Keratinocyte (primary cell): Measurements from ENCODE around the gene CLPTM1L. TPM values are rescaled to one million over a fixed set of nuclear protein-coding genes. Genes with fewer than 3 reads are reported as not detected.
"Not testable (repeated sequence)": the region's sequence is repeated elsewhere in the genome, so short reads cannot be mapped to it uniquely, and the experiment has no call there.

ENCODE experiments used
- DNase-seq: peaks from one replicate; pipeline ENCODE4 v3.0.0-alpha.2; 2011; ENCODE audit warnings: low read depth, missing footprints, low spot score
- FAIRE-seq: peaks from 2 replicates; lab custom pipeline; 2011; peaks lifted over from hg19 to GRCh38; lab: Jason Lieb, UNC
- H2AFZ ChIP-seq: 2 replicates; pipeline ENCODE4 v1.6.0; 2012; ENCODE audit warnings: low read length, control low read depth, inconsistent platforms; ENCODE audit not compliant: control insufficient read depth
- H3K27ac ChIP-seq: 2 replicates; pipeline ENCODE4 v1.5.1; 2011; ENCODE audit warnings: low read length; ENCODE audit not compliant: control insufficient read depth, insufficient read depth
- H3K27me3 ChIP-seq: 3 replicates; pipeline ENCODE4 v1.6.0; 2011; ENCODE audit warnings: low read length; ENCODE audit not compliant: control insufficient read depth, insufficient read depth; ENCODE audit errors: extremely low read depth
- H3K36me3 ChIP-seq, 2 experiments: 2 replicates in 1 of 2; 3 replicates in 1 of 2; pipeline ENCODE4 v1.5.1; 2011; ENCODE audit warnings: low read length in 2 of 2, mild to moderate bottlenecking in 1 of 2; ENCODE audit not compliant: control insufficient read depth in 2 of 2, insufficient read depth in 2 of 2; ENCODE audit errors: extremely low read depth in 1 of 2
- H3K4me1 ChIP-seq: 3 replicates; pipeline ENCODE4 v1.5.1; 2011; ENCODE audit warnings: low read length; ENCODE audit not compliant: control insufficient read depth, insufficient read depth; ENCODE audit errors: extremely low read depth
- H3K4me2 ChIP-seq: 3 replicates; pipeline ENCODE4 v1.6.0; 2011; ENCODE audit warnings: low read depth, low read length; ENCODE audit not compliant: control insufficient read depth, insufficient read depth; ENCODE audit errors: extremely low read depth
- H3K4me3 ChIP-seq, 3 experiments: fragments of 200-600 bp in 1 of 3; sonication (generic) in 1 of 3; 2 replicates in 2 of 3; 3 replicates in 1 of 3; pipeline ENCODE4 v1.5.1; 2011 to 2016; ENCODE audit warnings: low read length in 3 of 3, mild to moderate bottlenecking in 3 of 3, control low read depth in 2 of 3, inconsistent platforms in 1 of 3, low read depth in 1 of 3, mixed read lengths in 1 of 3, mixed run types in 1 of 3, moderate library complexity in 1 of 3; ENCODE audit not compliant: control insufficient read depth in 2 of 3, insufficient read depth in 2 of 3; ENCODE audit errors: extremely low read depth in 1 of 3
- H3K79me2 ChIP-seq: 2 replicates; pipeline ENCODE4 v1.6.0; 2012; ENCODE audit warnings: low read length; ENCODE audit not compliant: control insufficient read depth, insufficient read depth
- H3K9ac ChIP-seq: 3 replicates; pipeline ENCODE4 v1.6.0; 2011; ENCODE audit warnings: low read length; ENCODE audit not compliant: control insufficient read depth, insufficient read depth; ENCODE audit errors: extremely low read depth
- H3K9me1 ChIP-seq: 3 replicates; pipeline ENCODE4 v1.6.0; 2011; ENCODE audit warnings: low read length; ENCODE audit not compliant: control insufficient read depth, insufficient read depth; ENCODE audit errors: extremely low read depth
- H3K9me3 ChIP-seq: 2 replicates; pipeline ENCODE4 v1.5.1; 2012; ENCODE audit warnings: low read depth, low read length; ENCODE audit not compliant: control insufficient read depth
- H4K20me1 ChIP-seq: 3 replicates; pipeline ENCODE4 v1.6.0; 2011; ENCODE audit warnings: low read length; ENCODE audit not compliant: control insufficient read depth, insufficient read depth; ENCODE audit errors: extremely low read depth
- CTCF ChIP-seq, 3 experiments: IDR thresholded peaks in 1 of 3; conservative IDR thresholded peaks in 1 of 3; optimal IDR thresholded peaks in 1 of 3; 2 replicates in 2 of 3; 3 replicates in 1 of 3; pipeline versions ENCODE3 to v1.5.1; 2011; ENCODE audit warnings: low read length in 3 of 3, mild to moderate bottlenecking in 3 of 3, moderate library complexity in 2 of 3, control low read depth in 1 of 3, inconsistent platforms in 1 of 3; ENCODE audit not compliant: insufficient read depth in 2 of 3; ENCODE audit errors: extremely low read depth in 1 of 3
- EZH2 ChIP-seq: IDR thresholded peaks from one replicate; pipeline ENCODE4 v1.6.1; 2012; ENCODE audit warnings: inconsistent platforms, mild to moderate bottlenecking, low read length, moderate library complexity
- dilution Hi-C: fragments of 300-500 bp; cut with MboI; formaldehyde crosslinking; loops from one replicate; pipeline ENCODE4 v1.7.0; 2020; ENCODE audit warnings: low sequenced_read_pairs; ENCODE audit not compliant: extremely low pct_ligation_motif_present
- polyA plus RNA-seq, 5 experiments: library from polyadenylated mRNA; depleted of rRNA in 3 of 5; stranded (reverse) in 3 of 5; stranded (forward) in 1 of 5; unstranded in 1 of 5; fragments of >200 nt; gene quantifications; 1 replicate in 1 of 5; 2 replicates in 3 of 5; 3 replicates in 1 of 5; pipeline versions ENCODE4 v1.2.1 to v1.2.3, GENCODE V29; 2011 to 2012; ENCODE audit warnings: missing spikeins in 2 of 5, low read depth in 1 of 5, low replicate concordance in 1 of 5

Gene CLPTM1L
- polyA plus RNA-seq, 1 donor (not counting 4 experiments of a cell fraction or from before 2014, with no cell fraction given), result 142 TPM

GRCh38 chr5:1374030-1374678, 29.3 kb upstream of the CLPTM1L start:
- FAIRE-seq (no peak), DNase-seq (no peak)
- no peak overlapping the region for H3K27ac ChIP-seq
- H3K9ac ChIP-seq, result no peak overlapping the region
- no peaks in the 10 kb centered on the region for H3K27me3 ChIP-seq
- H3K4me3 ChIP-seq, result no peak overlapping the region
- no peaks in the 10 kb centered on the region for H3K36me3 ChIP-seq
- H3K9me1 ChIP-seq, result no peaks in the 10 kb centered on the region
- no peak for TF ChIP-seq EZH2
- no peak for TF ChIP-seq CTCF (optimal IDR thresholded peaks at IDR 0.05 in 1 of 3, IDR thresholded peaks at IDR 0.05 in 1 of 3, conservative IDR thresholded peaks at IDR 0.05 in 1 of 3; ENCODE audit: extremely low read depth in 1 of 3, insufficient read depth in 2 of 3, low read length in 3 of 3)
- no peaks in the 10 kb centered on the region for H3K9me3 ChIP-seq
- dilution Hi-C loops, result no loop called here
- no peak overlapping the region for H2AFZ ChIP-seq
- H4K20me1 ChIP-seq, result no peaks in the 10 kb centered on the region
- H3K4me2 ChIP-seq, result no peak overlapping the region
- no peaks in the 10 kb centered on the region for H3K79me2 ChIP-seq
- no peaks in the 10 kb centered on the region for H3K4me1 ChIP-seq

- H3K36me3 ChIP-seq, H3K4me1 ChIP-seq, H4K20me1 ChIP-seq, H3K27ac ChIP-seq, DNase-seq, FAIRE-seq, dilution Hi-C loops, H2AFZ ChIP-seq, H3K9ac ChIP-seq, H3K9me3 ChIP-seq, H3K4me2 ChIP-seq, H3K27me3 ChIP-seq, H3K79me2 ChIP-seq, H3K4me3 ChIP-seq, H3K9me1 ChIP-seq: not testable (repeated sequence)
Measured at GRCh38 chr5:1371972-1372342, 27.1 kb upstream of the CLPTM1L start.
